M059J (cell line): ENCODE measurements around the gene EPB41L1. TPM values are rescaled to one million over a fixed set of nuclear protein-coding genes. Genes with fewer than 3 reads are reported as not detected.

ENCODE experiments used
- DNase-seq: peaks from one replicate; pipeline ENCODE4 v3.0.0-alpha.2; 2012; ENCODE audit warnings: low read depth
- total RNA-seq: library from RNA; depleted of rRNA; stranded (reverse); fragments of >200 nt; shearing (Covaris generic); gene quantifications from 2 replicates; pipeline ENCODE4 v1.2.3, GENCODE V29; 2014; rRNA removed

Gene EPB41L1
- total RNA-seq, 1 experiment from 2014 or later, result 20.1 TPM

GRCh38 chr20:36275441-36276189 lies 121.1 kb downstream of the EPB41L1 start:
- DNase-seq, result no peak

GRCh38 chr20:36277546-36277945 lies 123.0 kb downstream of the EPB41L1 start:
- no peak for DNase-seq

GRCh38 chr20:36279362-36279761 lies 124.8 kb downstream of the EPB41L1 start:
- no peak for DNase-seq

- DNase-seq, result no peak
Observed at GRCh38 chr20:36279776-36280175, 125.2 kb downstream of the EPB41L1 start.

- DNase-seq, result no peak
Observed at GRCh38 chr20:36281785-36282380, 127.3 kb downstream of the EPB41L1 start.

Other genes starting within 250 kb of the EPB41L1 start
- gene SCAND1, start 200.2 kb upstream of the EPB41L1 start, total RNA-seq, result 106 and 107 TPM in 2 replicates
- gene CNBD2, start 186.2 kb upstream of the EPB41L1 start, total RNA-seq, result 2.1 and 5.5 TPM in 2 replicates
- gene AAR2, start 81.7 kb downstream of the EPB41L1 start, total RNA-seq, result 30.1 and 46.2 TPM in 2 replicates
- 12.6 and 26.0 TPM in 2 replicates for gene DLGAP4, start 151.6 kb downstream of the EPB41L1 start, total RNA-seq